Uterus (tissue), 4 donors: ENCODE data around the gene CATSPERZ. TPM values are rescaled to one million over a fixed set of nuclear protein-coding genes. Genes with fewer than 3 reads are reported as not detected.

Experiments used
- DNase-seq, 2 donors: peaks; one replicate each; pipeline ENCODE4 v3.0.0-alpha.2; 2019 to 2020
- H3K27ac ChIP-seq, 2 donors: fragments of 200-600 bp; sonication (generic); 1 replicate in 1 of 2; 2 replicates in 1 of 2; pipeline ENCODE4 v1.5.1; 2016 to 2018
- H3K27me3 ChIP-seq, 2 donors: fragments of 200-600 bp; sonication (generic); one replicate each; pipeline ENCODE4 v1.5.1; 2018 to 2019; ENCODE audit warnings: control low read depth in 1 of 2
- H3K36me3 ChIP-seq, 2 donors: fragments of 200-600 bp; sonication (generic); one replicate each; pipeline ENCODE4 v1.5.1; 2019; ENCODE audit warnings: control low read depth in 1 of 2
- H3K4me1 ChIP-seq, 2 donors: fragments of 200-600 bp; sonication (generic); one replicate each; pipeline ENCODE4 v1.5.1; 2018 to 2019; ENCODE audit warnings: control low read depth in 1 of 2
- H3K4me3 ChIP-seq, 2 donors: fragments of 200-600 bp; sonication (generic); 1 replicate in 1 of 2; 2 replicates in 1 of 2; pipeline ENCODE4 v1.5.1; 2018 to 2019; ENCODE audit warnings: mild to moderate bottlenecking in 1 of 2
- H3K9me3 ChIP-seq, 2 donors: fragments of 200-600 bp; sonication (generic); one replicate each; pipeline ENCODE4 v1.5.1; 2019; ENCODE audit warnings: control low read depth in 1 of 2
- POLR2A ChIP-seq, 2 donors: fragments of 450-650 bp; IDR thresholded peaks; one replicate each; pipeline ENCODE4 v1.6.1; 2016; ENCODE audit warnings: antibody characterized with exemption in 2 of 2, mild to moderate bottlenecking in 1 of 2, moderate library complexity in 1 of 2
- intact Hi-C: fragments of 100-400 bp; cut with DNase I; formaldehyde crosslinking; loops from one replicate; pipeline ENCODE4 v1.15.1; 2023; ENCODE audit warnings: low total_unique reads
- total RNA-seq, 4 donors: library from RNA; depleted of rRNA in 3 of 4; stranded (reverse); fragments of >200 nt in 3 of 4; gene quantifications; one replicate each; pipeline versions ENCODE4 v1.1.0 to v1.2.4, GENCODE V29; 2014 to 2023
- TF ChIP-seq, protein P1 (sequence below), 4 experiments: fragments of 200-600 bp in 2 of 4; fragments of 450-650 bp in 2 of 4; sonication (generic) in 2 of 4; IDR thresholded peaks; one replicate each; pipeline ENCODE4 v1.5.1; 2016 to 2019; ENCODE audit warnings: antibody characterized with exemption in 4 of 4, mild to moderate bottlenecking in 2 of 4, moderate library complexity in 1 of 4
- donor health status: DM: yes; HTN: yes; CAD: no.

The CATSPERZ gene
- total RNA-seq, 4 donors from 2014 or later = not detected

DNA sequence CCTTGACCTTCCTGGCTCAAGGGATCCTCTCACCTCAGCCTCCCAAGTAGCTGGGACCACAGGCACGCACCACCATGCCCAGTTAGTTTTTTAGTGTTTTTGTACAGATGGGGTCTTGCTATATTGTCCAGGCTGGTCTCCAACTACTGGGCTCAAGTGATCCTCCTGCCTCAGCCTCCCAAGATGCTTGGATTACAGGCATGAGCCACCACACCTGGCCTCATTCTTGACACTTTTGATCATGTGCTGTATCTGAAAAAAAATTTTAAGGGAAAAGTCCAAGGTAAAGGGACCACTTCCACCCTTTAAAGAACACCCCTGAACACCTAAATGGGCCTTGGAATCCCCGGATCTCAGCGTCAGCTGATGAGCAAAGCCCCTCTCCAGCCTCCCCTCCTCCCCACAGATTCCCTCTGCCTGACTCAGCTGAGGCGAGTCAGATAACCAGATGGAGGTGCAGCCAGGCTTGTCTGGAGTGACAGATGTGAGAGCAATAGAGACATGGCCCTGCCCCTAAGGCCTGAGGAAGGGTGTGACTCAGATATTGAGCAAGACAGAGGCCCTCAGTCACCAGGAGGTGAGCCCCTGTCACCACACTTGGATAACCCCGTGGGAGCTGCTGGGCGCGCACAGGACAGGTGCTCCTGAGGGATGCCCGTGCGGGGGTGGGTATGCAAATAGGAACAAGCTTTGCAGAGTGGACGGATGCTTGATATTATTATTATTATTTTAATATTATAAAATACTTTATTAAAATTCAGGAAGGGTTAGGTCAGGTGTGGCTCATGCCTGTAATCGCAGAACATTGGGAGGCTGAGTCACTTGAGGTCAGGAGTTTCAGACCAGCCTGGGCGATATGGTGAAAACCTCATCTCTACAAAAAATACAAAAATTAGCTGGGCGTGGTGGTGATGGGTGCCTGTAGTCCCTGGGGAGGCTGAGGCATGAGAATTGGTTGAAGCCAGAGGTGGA is 34.9 kb downstream of the CATSPERZ start:
- no peak overlapping the region for H3K4me3 ChIP-seq
- TF ChIP-seq, protein P1, sequence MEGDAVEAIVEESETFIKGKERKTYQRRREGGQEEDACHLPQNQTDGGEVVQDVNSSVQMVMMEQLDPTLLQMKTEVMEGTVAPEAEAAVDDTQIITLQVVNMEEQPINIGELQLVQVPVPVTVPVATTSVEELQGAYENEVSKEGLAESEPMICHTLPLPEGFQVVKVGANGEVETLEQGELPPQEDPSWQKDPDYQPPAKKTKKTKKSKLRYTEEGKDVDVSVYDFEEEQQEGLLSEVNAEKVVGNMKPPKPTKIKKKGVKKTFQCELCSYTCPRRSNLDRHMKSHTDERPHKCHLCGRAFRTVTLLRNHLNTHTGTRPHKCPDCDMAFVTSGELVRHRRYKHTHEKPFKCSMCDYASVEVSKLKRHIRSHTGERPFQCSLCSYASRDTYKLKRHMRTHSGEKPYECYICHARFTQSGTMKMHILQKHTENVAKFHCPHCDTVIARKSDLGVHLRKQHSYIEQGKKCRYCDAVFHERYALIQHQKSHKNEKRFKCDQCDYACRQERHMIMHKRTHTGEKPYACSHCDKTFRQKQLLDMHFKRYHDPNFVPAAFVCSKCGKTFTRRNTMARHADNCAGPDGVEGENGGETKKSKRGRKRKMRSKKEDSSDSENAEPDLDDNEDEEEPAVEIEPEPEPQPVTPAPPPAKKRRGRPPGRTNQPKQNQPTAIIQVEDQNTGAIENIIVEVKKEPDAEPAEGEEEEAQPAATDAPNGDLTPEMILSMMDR (IDR thresholded peaks at IDR 0.05) = no peak
- no peak for TF ChIP-seq POLR2A (IDR thresholded peaks at IDR 0.05)
- no peak overlapping the region for H3K27ac ChIP-seq
- H3K9me3 ChIP-seq = no peaks in the 10 kb centered on the region
- intact Hi-C loops = no loop called here
- H3K4me1 ChIP-seq = no peaks in the 10 kb centered on the region
- H3K27me3 ChIP-seq = no peaks in the 10 kb centered on the region
- no peak for DNase-seq
- H3K36me3 ChIP-seq = no peaks in the 10 kb centered on the region

DNA sequence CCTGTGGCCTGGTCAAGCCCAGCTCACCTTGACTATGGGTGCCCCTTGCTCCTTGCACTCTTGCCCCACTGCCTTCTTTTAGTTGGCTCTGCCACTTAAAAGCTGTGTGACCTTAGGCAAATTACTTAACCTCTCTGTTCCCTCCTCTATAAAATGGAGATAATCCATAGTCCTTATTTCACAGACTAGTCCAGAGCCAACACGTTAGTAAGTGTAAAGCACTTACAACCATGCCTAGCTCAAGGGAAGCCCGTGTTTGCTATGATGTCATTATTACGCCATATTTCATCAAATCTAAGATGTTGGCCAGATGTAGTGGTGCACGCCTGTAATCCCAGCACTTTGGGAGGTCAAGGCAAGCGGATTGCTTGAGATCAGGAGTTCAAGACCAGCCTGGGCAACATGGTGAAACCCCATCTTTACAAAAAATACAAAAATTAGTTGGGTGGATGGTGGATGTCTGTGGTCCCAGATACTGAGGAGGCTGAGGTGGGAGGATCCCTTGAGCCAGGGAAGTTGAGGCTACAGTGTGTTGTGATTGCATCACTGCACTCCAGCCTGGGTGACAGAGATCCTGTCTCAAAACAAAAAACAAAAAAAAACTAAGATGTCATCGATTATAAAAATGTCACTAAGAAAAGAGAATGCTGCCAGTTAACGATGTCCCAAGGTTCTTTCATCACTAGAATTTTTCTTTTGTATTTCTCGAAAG is 37.5 kb downstream of the CATSPERZ start:
- no peak overlapping the region for H3K4me3 ChIP-seq
- no peak for TF ChIP-seq POLR2A (IDR thresholded peaks at IDR 0.05)
- TF ChIP-seq, protein P1 (IDR thresholded peaks at IDR 0.05) = no peak
- intact Hi-C loops = no loop called here
- H3K4me1 ChIP-seq = no peaks in the 10 kb centered on the region
- H3K27ac ChIP-seq = no peak overlapping the region
- no peaks in the 10 kb centered on the region for H3K9me3 ChIP-seq
- H3K27me3 ChIP-seq = no peaks in the 10 kb centered on the region
- no peaks in the 10 kb centered on the region for H3K36me3 ChIP-seq
- no peak for DNase-seq

DNA sequence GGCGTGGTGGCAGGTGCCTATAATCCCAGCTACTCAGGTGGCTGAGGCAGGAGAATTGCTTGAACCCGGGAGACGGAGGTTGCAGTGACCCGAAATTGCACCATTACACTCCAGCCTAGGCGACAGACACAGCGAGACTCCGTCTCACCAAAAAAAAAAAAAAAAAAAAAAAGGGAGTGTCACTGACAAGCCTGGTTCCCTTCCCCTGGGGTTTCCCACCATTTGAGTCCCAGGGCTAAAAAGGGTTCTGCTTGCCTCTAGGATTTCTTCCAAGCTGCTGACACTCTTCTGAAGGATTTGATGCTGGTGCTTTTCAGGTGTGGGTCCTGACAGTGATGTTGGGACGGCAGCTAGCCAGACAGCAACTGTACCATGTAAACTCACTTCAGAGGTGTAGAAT is 38.6 kb downstream of the CATSPERZ start:
- no peaks in the 10 kb centered on the region for H3K9me3 ChIP-seq
- H3K4me3 ChIP-seq = no peak overlapping the region
- TF ChIP-seq POLR2A (IDR thresholded peaks at IDR 0.05) = no peak
- TF ChIP-seq, protein P1 (IDR thresholded peaks at IDR 0.05) = no peak
- no peaks in the 10 kb centered on the region for H3K36me3 ChIP-seq
- intact Hi-C loops = no loop called here
- H3K27ac ChIP-seq = no peak overlapping the region
- no peak for DNase-seq
- H3K27me3 ChIP-seq = no peaks in the 10 kb centered on the region
- H3K4me1 ChIP-seq = no peaks in the 10 kb centered on the region

DNA sequence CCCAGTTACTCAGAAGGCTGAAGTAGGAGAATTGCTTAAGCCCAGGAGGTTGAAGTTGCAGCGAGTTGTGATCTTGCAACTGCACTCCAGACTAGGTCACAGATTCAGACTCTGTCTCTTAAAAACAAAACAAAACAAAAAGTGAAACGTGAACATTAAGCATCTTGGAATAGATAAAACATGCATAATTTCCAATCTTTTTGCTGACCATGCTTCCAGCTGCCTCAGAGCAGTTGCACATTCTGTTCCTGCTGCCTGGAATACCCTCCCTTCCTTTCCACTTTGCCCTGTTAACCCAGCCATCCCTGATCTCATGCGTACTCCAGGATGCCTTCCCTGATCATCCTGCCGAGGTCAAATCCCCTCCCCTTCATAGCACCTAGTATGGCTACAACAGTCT is 39.1 kb downstream of the CATSPERZ start:
- Histone ChIP-seq H3K9me3 (no peaks in the 10 kb centered on the region), H3K27me3 (no peaks in the 10 kb centered on the region), H3K36me3 (no peaks in the 10 kb centered on the region), H3K4me1 (no peaks in the 10 kb centered on the region), H3K4me3 (no peak overlapping the region), H3K27ac (no peak overlapping the region)
- no peak for DNase-seq
- intact Hi-C loops = no loop called here
- no peak for TF ChIP-seq POLR2A (IDR thresholded peaks at IDR 0.05)
- TF ChIP-seq, protein P1 (IDR thresholded peaks at IDR 0.05) = no peak
